MCF 10A (cell line): ENCODE measurements around the gene PHACTR2. TPM values are rescaled to one million over a fixed set of nuclear protein-coding genes. Genes with fewer than 3 reads are reported as not detected.
"Not testable (repeated sequence)": the region's sequence is repeated elsewhere in the genome, so short reads cannot be mapped to it uniquely, and the experiment has no call there.

Experiments used
- BruUV-seq: library from RNA; stranded (reverse); fragments of 400-500 nt; replicated peaks from 2 replicates; lab custom pipeline; 2021; lab: Mats Ljungman, UMichigan
- CTCF ChIA-PET: fragments of 300-600 bp; sonication (Branson Sonifier 250); formaldehyde crosslinking; extraction: SDS; loops from one replicate; lab custom pipeline; 2021; ENCODE audit warnings: antibody characterized with exemption, inconsistent platforms; lab: Yijun Ruan, JAX
- POLR2A ChIA-PET: fragments of 300-600, 350-650 bp; sonication (Branson Sonifier 250); formaldehyde crosslinking; extraction: SDS; loops from one replicate; lab custom pipeline; 2020; ENCODE audit warnings: antibody characterized with exemption, inconsistent platforms; lab: Yijun Ruan, JAX
- DNase-seq: peaks from one replicate; pipeline ENCODE4 v3.0.0-alpha.2; 2018; ENCODE audit not compliant: unreplicated experiment
- H3K27ac Mint-ChIP-seq: one replicate; pipeline ENCODE4 v1.8.0; 2022; ENCODE audit warnings: mild to moderate bottlenecking, low read depth, mixed read lengths; ENCODE audit not compliant: unreplicated experiment
- H3K27me3 Mint-ChIP-seq: one replicate; pipeline ENCODE4 v1.8.0; 2022; ENCODE audit warnings: mixed read lengths; ENCODE audit not compliant: insufficient read depth, unreplicated experiment
- H3K36me3 Mint-ChIP-seq: one replicate; pipeline ENCODE4 v1.8.0; 2022; ENCODE audit warnings: mild to moderate bottlenecking, moderate library complexity, mixed read lengths; ENCODE audit not compliant: insufficient read depth, unreplicated experiment
- H3K4me1 Mint-ChIP-seq: one replicate; pipeline ENCODE4 v1.8.0; 2022; ENCODE audit warnings: mixed read lengths; ENCODE audit not compliant: insufficient read depth, unreplicated experiment
- H3K4me3 Mint-ChIP-seq: one replicate; pipeline ENCODE4 v1.8.0; 2022; ENCODE audit warnings: mild to moderate bottlenecking, moderate library complexity, mixed read lengths; ENCODE audit not compliant: unreplicated experiment
- H3K9me3 Mint-ChIP-seq: one replicate; pipeline ENCODE4 v1.8.0; 2022; ENCODE audit warnings: mixed read lengths; ENCODE audit not compliant: unreplicated experiment
- CTCF ChIP-seq: fragments of 200-600 bp; IDR thresholded peaks from one replicate; pipeline ENCODE4 v1.8.0; 2022; ENCODE audit warnings: antibody characterized with exemption, mild to moderate bottlenecking; ENCODE audit not compliant: unreplicated experiment
- intact Hi-C: fragments of 100-400 bp; cut with micrococcal nuclease; formaldehyde crosslinking; loops from 2 replicates; pipeline ENCODE4 v1.14.1; 2022
- total RNA-seq: library from RNA; stranded (reverse); gene quantifications from 2 replicates; pipeline ENCODE4 v1.2.3, GENCODE V29; 2022

The PHACTR2 gene
- total RNA-seq, 1 experiment from 2014 or later, result 34.4 TPM

GRCh38 chr6:143647732-143648131, 30.0 kb upstream of the PHACTR2 start:
- DNase-seq, result no peak
- H3K27ac Mint-ChIP-seq, result no peak overlapping the region
- ChIA-PET POLR2A (no interaction called here), CTCF (no interaction called here)
- no peak overlapping the region for H3K4me3 Mint-ChIP-seq
- no peaks in the 10 kb centered on the region for H3K36me3 Mint-ChIP-seq
- TF ChIP-seq CTCF, result no peak
- H3K4me1 Mint-ChIP-seq, result no peaks in the 10 kb centered on the region
- intact Hi-C loops, result no loop called here
- no peaks in the 10 kb centered on the region for H3K9me3 Mint-ChIP-seq
- no peaks in the 10 kb centered on the region for H3K27me3 Mint-ChIP-seq
- BruUV-seq, result no TSS peak

GRCh38 chr6:143649319-143649718, 28.4 kb upstream of the PHACTR2 start:
- intact Hi-C loops, H3K9me3 Mint-ChIP-seq, H3K4me3 Mint-ChIP-seq, BruUV-seq, H3K27ac Mint-ChIP-seq, H3K27me3 Mint-ChIP-seq, POLR2A ChIA-PET, DNase-seq, H3K36me3 Mint-ChIP-seq, CTCF ChIA-PET, H3K4me1 Mint-ChIP-seq: not testable (repeated sequence)

- H3K4me1 Mint-ChIP-seq, DNase-seq, H3K27ac Mint-ChIP-seq, H3K4me3 Mint-ChIP-seq, BruUV-seq, H3K9me3 Mint-ChIP-seq, intact Hi-C loops, H3K36me3 Mint-ChIP-seq, H3K27me3 Mint-ChIP-seq: not testable (repeated sequence)
- CTCF ChIA-PET, result interaction anchor here (1.0 to 1.2 kb wide), 2 partner anchors 22 to 78 kb away, joined by 3 read pairs; no protein-coding TSS in a partner anchor
- POLR2A ChIA-PET, result interaction anchor here (0.6 to 1.0 kb wide), 3 partner anchors 9 to 192 kb away, joined by 3 to 5 read pairs (median 3); partner anchors contain the start of gene LTV1
Measured at GRCh38 chr6:143651328-143651727, 26.4 kb upstream of the PHACTR2 start.

- Mint-ChIP-seq H3K9me3 (no peaks in the 10 kb centered on the region), H3K4me1 (no peaks in the 10 kb centered on the region), H3K4me3 (no peak overlapping the region), H3K27me3 (no peaks in the 10 kb centered on the region), H3K27ac (no peak overlapping the region), H3K36me3 (no peaks in the 10 kb centered on the region)
- no peak for TF ChIP-seq CTCF
- CTCF ChIA-PET, result interaction anchor here (0.5 to 1.5 kb wide), 3 partner anchors 17 to 170 kb away, joined by 3 to 4 read pairs (median 3); no protein-coding TSS in a partner anchor
- intact Hi-C loops, result no loop called here
- POLR2A ChIA-PET, result interaction anchor here (0.7 to 1.1 kb wide), 2 partner anchors 9 to 58 kb away, joined by 3 read pairs; no protein-coding TSS in a partner anchor
- no TSS peak for BruUV-seq
- DNase-seq, result no peak
Measured at GRCh38 chr6:143652841-143653331, 24.9 kb upstream of the PHACTR2 start.

GRCh38 chr6:143655541-143655940, 22.2 kb upstream of the PHACTR2 start:
- Mint-ChIP-seq H3K4me1 (no peaks in the 10 kb centered on the region), H3K27ac (no peak overlapping the region), H3K4me3 (no peak overlapping the region), H3K9me3 (peaks cover 9% of the 10 kb centered on the region), H3K36me3 (no peaks in the 10 kb centered on the region), H3K27me3 (no peaks in the 10 kb centered on the region)
- DNase-seq, result no peak
- intact Hi-C loops, result no loop called here
- BruUV-seq, result no TSS peak
- ChIA-PET POLR2A (no interaction called here), CTCF (no interaction called here)
- no peak for TF ChIP-seq CTCF
